HG03280 (cell line): Measurements from ENCODE around the gene TIMM13.
"Not testable (repeated sequence)": the region's sequence is repeated elsewhere in the genome, so short reads cannot be mapped to it uniquely, and the experiment has no call there.

Experiments used
- ATAC-seq: cut with Tn5 transposase; IDR thresholded peaks from one replicate; pipeline ENCODE4 v1.9.1; 2021; ENCODE audit warnings: mild to moderate bottlenecking, moderate library complexity; ENCODE audit not compliant: unreplicated experiment

The TIMM13 gene

GRCh38 chr19:2427429-2428320, at the start of gene TIMM13:
Gene TIMM13, minus strand, starts transcription at chr19:2427586. Its CDS starts 53 bp downstream, at chr19:2427533.
- peak; percentile 79 for ATAC-seq

GRCh38 chr19:2476451-2477140, 49.2 kb upstream of the TIMM13 start:
- no peak for ATAC-seq

GRCh38 chr19:2475702-2476450, 48.5 kb upstream of the TIMM13 start, which contains the start of gene GADD45B:
Gene GADD45B, plus strand, starts transcription at chr19:2476127. Its CDS starts 232 bp downstream, at chr19:2476359.
- peak; percentile 57 for ATAC-seq

DNA sequence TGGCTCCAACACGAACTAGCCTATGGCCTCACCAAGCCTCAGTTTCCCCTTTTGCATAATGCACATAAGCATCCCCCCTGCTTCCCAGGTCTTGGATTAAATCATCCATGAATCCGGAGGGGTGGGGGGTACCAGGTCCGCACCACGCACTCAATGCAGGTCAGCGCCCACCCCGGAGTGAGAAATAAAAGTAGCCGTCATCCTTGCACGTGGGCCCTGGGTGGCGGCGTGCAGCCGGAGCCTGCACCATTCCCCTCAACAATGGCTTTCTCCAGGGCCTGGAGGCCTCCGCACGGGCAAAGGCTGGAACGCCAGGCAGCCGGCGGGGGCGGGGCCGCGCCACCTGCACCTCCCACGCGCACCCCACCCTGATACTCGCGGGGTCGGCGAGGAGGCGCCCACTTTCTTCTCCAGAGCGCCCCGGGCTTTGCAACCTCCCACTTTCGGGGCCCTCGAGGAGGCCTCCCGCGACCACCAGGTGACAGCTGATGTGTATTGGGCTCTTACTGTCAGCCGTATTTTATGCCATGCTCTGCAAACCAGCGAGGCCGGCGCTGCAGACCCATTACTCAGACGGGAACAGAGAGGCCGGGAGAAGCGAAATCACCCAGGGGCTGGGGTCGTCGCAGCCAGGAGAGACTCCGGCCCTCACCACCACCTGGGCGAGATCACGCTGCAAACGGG, 47.8 kb upstream of the TIMM13 start:
- ATAC-seq, result no peak

DNA sequence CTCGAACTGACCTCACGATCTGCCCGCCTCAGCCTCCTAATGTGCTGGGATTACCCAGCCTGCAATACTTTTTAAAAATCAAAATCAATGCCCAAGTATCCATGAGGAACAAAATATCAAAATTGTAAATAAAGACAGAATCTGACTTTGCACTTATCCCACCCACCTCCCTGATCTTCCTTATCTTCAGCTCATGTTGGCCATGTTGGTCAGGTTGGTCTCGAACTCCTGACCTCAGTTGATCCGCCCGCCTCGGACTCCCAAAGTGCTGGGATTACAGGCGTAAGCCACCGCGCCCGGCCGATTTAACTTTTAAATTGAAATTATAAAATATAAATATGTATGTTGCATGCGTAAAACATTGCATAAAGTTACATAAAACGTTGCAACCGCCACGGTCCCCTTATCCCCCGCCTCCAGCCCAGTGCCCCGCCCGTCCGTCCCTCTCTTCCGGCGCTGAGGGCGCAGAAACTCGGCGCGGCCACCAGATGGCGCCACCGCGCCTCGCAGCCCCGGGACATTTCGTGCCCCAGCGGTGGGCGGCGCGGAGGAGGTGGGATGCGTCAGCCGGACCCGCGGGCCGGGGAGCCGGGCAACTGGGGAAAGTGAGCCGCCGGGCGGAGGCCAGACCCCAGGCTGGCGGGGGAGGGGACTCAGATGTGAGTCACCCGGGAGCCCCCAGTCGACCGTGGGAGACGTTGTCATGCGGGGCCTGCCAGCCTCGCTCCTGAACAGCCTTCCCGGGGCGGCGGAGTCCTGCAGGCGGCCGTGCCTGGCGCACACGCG, 47.0 kb upstream of the TIMM13 start:
- peak; percentile 34 for ATAC-seq

DNA sequence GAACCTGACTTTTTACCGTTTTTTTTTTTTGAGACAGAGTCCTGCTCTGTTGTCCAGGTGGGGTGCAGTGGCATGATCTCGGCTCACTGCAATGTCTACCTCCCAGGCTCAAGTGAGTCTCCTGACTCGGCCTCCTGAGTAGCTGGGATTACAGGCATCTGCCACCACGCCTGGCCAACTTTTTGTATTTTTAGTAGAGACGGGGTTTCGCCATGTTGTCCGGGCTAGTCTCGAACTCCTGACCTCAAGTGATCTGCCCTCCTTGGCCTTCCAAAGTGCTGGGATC, 42.5 kb upstream of the TIMM13 start:
- not testable (repeated sequence) for ATAC-seq

DNA sequence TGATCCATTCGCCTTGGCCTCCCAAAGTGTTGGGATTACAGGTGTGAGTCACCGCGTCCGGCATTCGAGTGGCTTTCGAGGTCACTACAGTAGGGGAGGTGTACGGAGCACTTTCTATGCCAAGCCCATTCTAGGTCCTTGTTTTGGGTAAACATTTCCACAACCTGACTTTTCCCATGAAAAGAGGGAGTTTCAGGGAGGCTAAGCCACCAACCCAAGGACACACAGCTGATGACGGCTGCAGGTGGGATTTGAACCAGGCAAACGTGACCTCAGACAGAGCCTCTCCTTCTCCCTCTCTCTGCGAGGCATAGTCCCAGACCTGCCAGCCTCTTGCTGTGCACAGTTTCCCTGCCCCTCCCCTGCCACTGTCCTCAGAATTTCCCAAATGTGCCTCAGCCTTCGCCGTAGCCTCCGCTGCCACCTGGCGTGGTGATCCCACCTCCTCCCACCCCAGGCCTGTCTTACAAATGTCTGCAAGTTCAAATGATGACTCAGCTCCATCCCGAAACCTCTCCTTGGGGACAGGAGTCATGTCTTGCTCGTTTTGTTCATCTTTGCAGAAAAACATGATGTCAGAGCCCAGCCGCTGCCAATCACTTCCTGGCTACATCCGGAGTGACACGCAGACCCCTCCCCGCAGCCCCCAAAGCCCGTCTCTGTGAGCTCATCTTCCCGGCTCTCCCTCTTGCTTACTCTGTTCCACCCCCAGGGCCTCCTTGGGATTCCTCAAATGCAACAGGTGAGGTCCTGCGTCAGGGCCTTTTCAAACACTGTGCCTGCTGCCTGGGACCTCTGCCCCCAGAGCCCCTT, 41.9 kb upstream of the TIMM13 start:
- ATAC-seq, result no peak

DNA sequence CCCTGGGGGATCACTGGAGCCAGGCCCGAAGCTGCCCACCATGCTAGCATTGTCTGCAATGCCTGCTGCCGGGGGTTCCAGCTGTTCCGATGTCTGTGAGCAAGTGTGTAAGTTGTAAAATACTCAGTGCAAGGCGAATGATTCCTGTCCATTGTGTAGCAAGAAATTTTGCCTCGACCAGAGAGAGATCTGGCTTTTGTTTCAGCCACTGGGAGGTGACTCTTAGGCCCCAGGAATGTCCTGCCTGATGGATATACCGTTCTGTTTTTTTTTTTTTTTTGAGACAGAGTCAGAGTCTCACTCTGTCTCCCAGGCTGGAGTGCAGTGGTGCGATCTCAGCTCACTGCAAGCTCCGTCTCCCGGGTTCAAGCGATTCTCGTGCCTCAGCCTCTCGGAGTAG, 41.2 kb upstream of the TIMM13 start:
- ATAC-seq, result no peak

DNA sequence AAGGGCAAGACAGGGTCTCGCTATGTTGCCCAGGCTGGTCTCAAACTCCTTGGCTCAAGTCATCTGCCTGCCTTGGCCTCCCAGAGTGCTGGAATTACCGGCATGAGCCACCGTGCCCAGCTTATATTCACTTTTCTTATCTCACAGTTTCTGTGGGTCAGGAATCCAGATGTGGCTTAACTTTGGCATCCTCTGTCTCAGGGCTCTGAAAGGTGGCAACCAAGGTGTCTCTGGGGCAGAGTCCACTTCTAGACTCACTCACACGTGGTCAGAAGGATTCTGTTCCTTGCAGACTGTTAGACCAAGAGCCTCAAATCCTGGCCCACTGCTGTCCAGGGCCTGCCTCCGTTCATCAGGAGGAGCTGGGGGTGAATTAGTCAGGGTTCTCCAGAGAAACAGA, 37.0 kb upstream of the TIMM13 start:
- no peak for ATAC-seq

- not testable (repeated sequence) for ATAC-seq
Observed at GRCh38 chr19:2463694-2464093, 36.3 kb upstream of the TIMM13 start.

GRCh38 chr19:2462635-2463421, 35.4 kb upstream of the TIMM13 start:
- no peak for ATAC-seq

GRCh38 chr19:2461751-2462634, 34.6 kb upstream of the TIMM13 start:
- ATAC-seq, result no peak

- no peak for ATAC-seq
Observed at GRCh38 chr19:2460245-2460644, 32.9 kb upstream of the TIMM13 start.

GRCh38 chr19:2458776-2459175, 31.4 kb upstream of the TIMM13 start:
- not testable (repeated sequence) for ATAC-seq

- no peak for ATAC-seq
Observed at GRCh38 chr19:2458054-2458453, 30.7 kb upstream of the TIMM13 start.

DNA sequence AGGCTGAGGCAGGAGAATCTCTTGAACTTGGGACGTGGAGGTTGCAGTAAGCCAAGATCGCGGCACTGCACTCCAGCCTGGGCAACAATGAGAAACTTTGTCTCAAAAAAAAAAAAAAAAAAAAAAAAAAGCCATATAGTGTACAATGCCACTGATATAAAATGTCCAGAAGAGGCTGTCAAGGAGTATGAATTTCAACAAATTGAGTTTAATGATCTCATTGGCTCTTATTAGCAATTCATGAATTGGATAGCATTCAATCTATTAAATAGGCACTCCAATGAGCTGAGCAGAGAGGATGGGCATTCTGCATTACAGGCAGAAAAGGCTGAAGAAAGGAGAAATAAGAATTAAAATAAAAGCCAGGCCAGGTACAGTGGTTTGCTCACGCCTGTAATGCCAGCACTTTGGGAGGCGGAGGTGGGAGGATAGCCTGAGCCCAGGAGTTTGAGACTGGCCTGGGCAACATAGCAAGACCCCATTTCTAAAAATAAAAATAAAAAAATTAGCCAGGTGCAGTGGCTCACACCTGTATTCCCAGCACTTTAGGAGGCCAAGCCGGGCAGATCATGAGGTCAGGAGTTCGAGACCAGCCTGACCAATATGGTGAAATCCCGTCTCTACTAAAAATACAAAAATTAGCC, 30.1 kb upstream of the TIMM13 start:
- ATAC-seq, result no peak
